GM23338 (cell line): ENCODE measurements around the gene ITPR2. TPM values are rescaled to one million over a fixed set of nuclear protein-coding genes. Genes with fewer than 3 reads are reported as not detected.

Experiments used
- ATAC-seq: fragments of 200-7000 bp; cut with Tn5 transposase; 3 replicates; pipeline ENCODE4 v1.9.1; 2020
- DNase-seq: peaks from one replicate; pipeline ENCODE4 v3.0.0-alpha.2; 2015; ENCODE audit warnings: low spot score
- H2AFZ ChIP-seq: fragments of 200-600 bp; sonication (generic); 2 replicates; pipeline ENCODE4 v1.8.0; 2016; ENCODE audit warnings: antibody characterized with exemption, mild to moderate bottlenecking, moderate library complexity
- H3F3A ChIP-seq: fragments of 200-600 bp; sonication (generic); replicated peaks from 2 replicates; pipeline ENCODE4 v1.8.0; 2017; ENCODE audit warnings: antibody characterized with exemption, mixed run types, low read depth
- H3K27ac ChIP-seq: fragments of 200-600 bp; sonication (generic); 2 replicates; pipeline ENCODE4 v1.6.1; 2016; ENCODE audit warnings: low read depth
- H3K27me3 ChIP-seq: fragments of 200-600 bp; sonication (generic); 2 replicates; pipeline ENCODE4 v1.8.0; 2016; ENCODE audit warnings: mild to moderate bottlenecking, mixed run types, moderate library complexity; ENCODE audit not compliant: insufficient read depth
- H3K36me3 ChIP-seq: fragments of 200-600 bp; sonication (generic); 2 replicates; pipeline ENCODE4 v1.8.0; 2016; ENCODE audit warnings: mild to moderate bottlenecking; ENCODE audit not compliant: insufficient read depth
- H3K4me1 ChIP-seq: fragments of 200-600 bp; sonication (generic); 2 replicates; pipeline ENCODE4 v1.8.0; 2016; ENCODE audit warnings: mild to moderate bottlenecking, moderate library complexity; ENCODE audit not compliant: insufficient read depth
- H3K4me2 ChIP-seq: fragments of 200-600 bp; sonication (generic); 2 replicates; pipeline ENCODE4 v1.7.1; 2017; ENCODE audit warnings: mixed run types
- H3K4me3 ChIP-seq: fragments of 200-600 bp; sonication (generic); 2 replicates; pipeline ENCODE4 v1.6.1; 2016; ENCODE audit warnings: mixed run types
- H3K79me2 ChIP-seq: fragments of 200-600 bp; sonication (generic); replicated peaks from 2 replicates; pipeline ENCODE4 v1.8.0; 2017; ENCODE audit warnings: mild to moderate bottlenecking; ENCODE audit not compliant: insufficient read depth
- H3K9me2 ChIP-seq: fragments of 200-600 bp; sonication (generic); 2 replicates; pipeline ENCODE4 v1.8.0; 2017; ENCODE audit not compliant: insufficient read depth
- H4K20me1 ChIP-seq: fragments of 200-600 bp; sonication (generic); replicated peaks from 2 replicates; pipeline ENCODE4 v1.8.0; 2017; ENCODE audit warnings: mild to moderate bottlenecking; ENCODE audit not compliant: insufficient read depth
- H3K27ac Mint-ChIP-seq: 2 replicates; pipeline ENCODE4 v1.8.0; 2020; ENCODE audit warnings: inconsistent platforms, mild to moderate bottlenecking, moderate library complexity, mixed read lengths
- H3K27me3 Mint-ChIP-seq: 3 replicates; pipeline ENCODE4 v1.8.0; 2022; ENCODE audit warnings: low read depth, mild to moderate bottlenecking, moderate library complexity, mixed read lengths, inconsistent platforms; ENCODE audit not compliant: insufficient read depth, poor library complexity
- H3K36me3 Mint-ChIP-seq: 3 replicates; pipeline ENCODE4 v1.8.0; 2021; ENCODE audit warnings: low read depth, mild to moderate bottlenecking, inconsistent platforms, moderate library complexity, mixed read lengths
- H3K4me1 Mint-ChIP-seq: 3 replicates; pipeline ENCODE4 v1.8.0; 2020; ENCODE audit warnings: mild to moderate bottlenecking, inconsistent platforms, mixed read lengths
- H3K4me3 Mint-ChIP-seq: 3 replicates; pipeline ENCODE4 v1.8.0; 2021; ENCODE audit warnings: moderate library complexity, mild to moderate bottlenecking, inconsistent platforms, mixed read lengths
- H3K9me3 Mint-ChIP-seq: 3 replicates; pipeline ENCODE4 v1.8.0; 2020; ENCODE audit warnings: moderate library complexity, mild to moderate bottlenecking, inconsistent platforms, mixed read lengths
- JUNB ChIP-seq: IDR thresholded peaks from one replicate; pipeline ENCODE4 v1.6.1; 2016; ENCODE audit warnings: antibody characterized with exemption; ENCODE audit not compliant: unreplicated experiment
- NANOG ChIP-seq: IDR thresholded peaks from 2 replicates; pipeline ENCODE4 v1.6.1; 2016; ENCODE audit warnings: antibody characterized with exemption, borderline replicate concordance
- POLR2AphosphoS5 ChIP-seq: IDR thresholded peaks from 2 replicates; pipeline ENCODE4 v1.6.1; 2016; ENCODE audit warnings: antibody characterized with exemption, low read depth
- ZNF331 ChIP-seq: fragments of 250-450 bp; sonication (Bioruptor Pico); IDR thresholded peaks from 2 replicates; pipeline ENCODE4 v1.5.0; 2020; ENCODE audit warnings: low read depth, mild to moderate bottlenecking, moderate library complexity
- polyA plus RNA-seq: library from polyadenylated mRNA; unstranded; fragments of >200 nt; fragmentation: Nextera tagmentation; extraction: Ambion mirVana; gene quantifications from 2 replicates; pipeline ENCODE4 v1.2.1, GENCODE V29; 2016
- total RNA-seq: library from RNA; depleted of rRNA; stranded (reverse); fragments of >200 nt; shearing (Covaris generic); gene quantifications from 2 replicates; pipeline ENCODE4 v1.2.3, GENCODE V29; 2014
- TF ChIP-seq, protein P1 (sequence below): fragments of 250-450 bp; sonication (Bioruptor Pico); IDR thresholded peaks from 2 replicates; pipeline ENCODE4 v1.5.0; 2020; ENCODE audit warnings: mild to moderate bottlenecking, moderate library complexity
- TF ChIP-seq, protein P2 (sequence below): IDR thresholded peaks from one replicate; pipeline ENCODE4 v1.6.1; 2018; ENCODE audit warnings: antibody characterized with exemption; ENCODE audit not compliant: unreplicated experiment

ITPR2 gene
- total and polyA plus RNA-seq, 2 experiments from 2014 or later = 44.5 to 65.2 TPM

DNA sequence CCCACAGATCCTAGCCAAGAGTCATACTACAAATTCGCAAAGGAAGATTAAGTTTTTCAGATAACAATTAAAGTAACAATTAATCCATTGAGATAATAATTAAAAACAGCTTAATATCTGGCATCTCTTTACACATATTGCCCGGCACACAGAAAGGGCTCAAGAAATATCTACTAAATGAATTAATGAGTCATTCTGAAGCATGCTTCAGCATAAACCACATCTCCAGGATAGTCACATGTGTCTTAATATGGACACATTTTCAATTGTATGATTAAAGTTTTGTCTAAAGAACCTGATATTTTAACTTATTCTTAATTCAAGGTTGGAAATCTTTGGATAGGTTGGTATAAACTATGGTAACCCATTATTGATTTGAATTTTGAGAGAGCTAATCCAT is 9.6 kb downstream of the ITPR2 start (continued):
- TF ChIP-seq, protein P1, sequence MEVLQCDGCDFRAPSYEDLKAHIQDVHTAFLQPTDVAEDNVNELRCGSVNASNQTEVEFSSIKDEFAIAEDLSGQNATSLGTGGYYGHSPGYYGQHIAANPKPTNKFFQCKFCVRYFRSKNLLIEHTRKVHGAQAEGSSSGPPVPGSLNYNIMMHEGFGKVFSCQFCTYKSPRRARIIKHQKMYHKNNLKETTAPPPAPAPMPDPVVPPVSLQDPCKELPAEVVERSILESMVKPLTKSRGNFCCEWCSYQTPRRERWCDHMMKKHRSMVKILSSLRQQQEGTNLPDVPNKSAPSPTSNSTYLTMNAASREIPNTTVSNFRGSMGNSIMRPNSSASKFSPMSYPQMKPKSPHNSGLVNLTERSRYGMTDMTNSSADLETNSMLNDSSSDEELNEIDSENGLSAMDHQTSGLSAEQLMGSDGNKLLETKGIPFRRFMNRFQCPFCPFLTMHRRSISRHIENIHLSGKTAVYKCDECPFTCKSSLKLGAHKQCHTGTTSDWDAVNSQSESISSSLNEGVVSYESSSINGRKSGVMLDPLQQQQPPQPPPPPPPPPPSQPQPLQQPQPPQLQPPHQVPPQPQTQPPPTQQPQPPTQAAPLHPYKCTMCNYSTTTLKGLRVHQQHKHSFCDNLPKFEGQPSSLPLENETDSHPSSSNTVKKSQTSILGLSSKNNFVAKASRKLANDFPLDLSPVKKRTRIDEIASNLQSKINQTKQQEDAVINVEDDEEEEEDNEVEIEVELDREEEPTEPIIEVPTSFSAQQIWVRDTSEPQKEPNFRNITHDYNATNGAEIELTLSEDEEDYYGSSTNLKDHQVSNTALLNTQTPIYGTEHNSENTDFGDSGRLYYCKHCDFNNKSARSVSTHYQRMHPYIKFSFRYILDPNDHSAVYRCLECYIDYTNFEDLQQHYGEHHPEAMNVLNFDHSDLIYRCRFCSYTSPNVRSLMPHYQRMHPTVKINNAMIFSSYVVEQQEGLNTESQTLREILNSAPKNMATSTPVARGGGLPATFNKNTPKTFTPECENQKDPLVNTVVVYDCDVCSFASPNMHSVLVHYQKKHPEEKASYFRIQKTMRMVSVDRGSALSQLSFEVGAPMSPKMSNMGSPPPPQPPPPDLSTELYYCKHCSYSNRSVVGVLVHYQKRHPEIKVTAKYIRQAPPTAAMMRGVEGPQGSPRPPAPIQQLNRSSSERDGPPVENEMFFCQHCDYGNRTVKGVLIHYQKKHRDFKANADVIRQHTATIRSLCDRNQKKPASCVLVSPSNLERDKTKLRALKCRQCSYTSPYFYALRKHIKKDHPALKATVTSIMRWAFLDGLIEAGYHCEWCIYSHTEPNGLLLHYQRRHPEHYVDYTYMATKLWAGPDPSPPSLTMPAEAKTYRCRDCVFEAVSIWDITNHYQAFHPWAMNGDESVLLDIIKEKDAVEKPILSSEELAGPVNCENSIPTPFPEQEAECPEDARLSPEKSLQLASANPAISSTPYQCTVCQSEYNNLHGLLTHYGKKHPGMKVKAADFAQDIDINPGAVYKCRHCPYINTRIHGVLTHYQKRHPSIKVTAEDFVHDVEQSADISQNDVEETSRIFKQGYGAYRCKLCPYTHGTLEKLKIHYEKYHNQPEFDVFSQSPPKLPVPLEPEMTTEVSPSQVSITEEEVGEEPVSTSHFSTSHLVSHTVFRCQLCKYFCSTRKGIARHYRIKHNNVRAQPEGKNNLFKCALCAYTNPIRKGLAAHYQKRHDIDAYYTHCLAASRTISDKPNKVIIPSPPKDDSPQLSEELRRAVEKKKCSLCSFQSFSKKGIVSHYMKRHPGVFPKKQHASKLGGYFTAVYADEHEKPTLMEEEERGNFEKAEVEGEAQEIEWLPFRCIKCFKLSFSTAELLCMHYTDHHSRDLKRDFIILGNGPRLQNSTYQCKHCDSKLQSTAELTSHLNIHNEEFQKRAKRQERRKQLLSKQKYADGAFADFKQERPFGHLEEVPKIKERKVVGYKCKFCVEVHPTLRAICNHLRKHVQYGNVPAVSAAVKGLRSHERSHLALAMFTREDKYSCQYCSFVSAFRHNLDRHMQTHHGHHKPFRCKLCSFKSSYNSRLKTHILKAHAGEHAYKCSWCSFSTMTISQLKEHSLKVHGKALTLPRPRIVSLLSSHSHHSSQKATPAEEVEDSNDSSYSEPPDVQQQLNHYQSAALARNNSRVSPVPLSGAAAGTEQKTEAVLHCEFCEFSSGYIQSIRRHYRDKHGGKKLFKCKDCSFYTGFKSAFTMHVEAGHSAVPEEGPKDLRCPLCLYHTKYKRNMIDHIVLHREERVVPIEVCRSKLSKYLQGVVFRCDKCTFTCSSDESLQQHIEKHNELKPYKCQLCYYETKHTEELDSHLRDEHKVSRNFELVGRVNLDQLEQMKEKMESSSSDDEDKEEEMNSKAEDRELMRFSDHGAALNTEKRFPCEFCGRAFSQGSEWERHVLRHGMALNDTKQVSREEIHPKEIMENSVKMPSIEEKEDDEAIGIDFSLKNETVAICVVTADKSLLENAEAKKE (CRISPR knock-in tag) = no peak
- TF ChIP-seq POLR2AphosphoS5 (no peak), ZNF331 (CRISPR knock-in tag) (no peak)

DNA sequence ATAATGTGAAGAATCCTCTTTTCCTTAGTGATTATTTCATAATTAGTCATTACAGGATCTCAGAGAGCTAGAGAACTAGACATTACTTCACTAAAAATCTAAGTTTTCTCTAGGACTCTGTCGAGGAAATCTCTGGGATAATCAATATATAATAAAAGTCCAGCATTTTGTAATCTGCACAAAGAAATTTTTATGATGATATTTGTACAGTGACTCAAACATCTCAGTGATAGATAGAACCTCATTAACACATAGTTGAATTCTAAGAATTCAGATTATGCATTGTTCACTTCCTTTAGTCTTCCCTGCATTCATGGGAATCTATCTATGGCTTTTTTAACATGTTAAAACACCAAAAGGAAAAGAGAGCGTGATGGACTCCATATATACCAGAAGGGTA is 11.0 kb downstream of the ITPR2 start:
- no peak for DNase-seq
- Histone ChIP-seq H3K4me2 (no peak overlapping the region), H3K9me2 (no peaks in the 10 kb centered on the region), H3K4me3 (no peak overlapping the region), H3K4me1 (peaks cover 54% of the 10 kb centered on the region), H3K27ac (no peak overlapping the region), H3K79me2 (peaks cover 96% of the 10 kb centered on the region), H3K27me3 (no peaks in the 10 kb centered on the region), H3F3A (no peaks in the 10 kb centered on the region), H3K36me3 (no peaks in the 10 kb centered on the region), H2AFZ (no peak overlapping the region), H4K20me1 (peaks cover 5% of the 10 kb centered on the region)
- Mint-ChIP-seq H3K27me3 (no peaks in the 10 kb centered on the region), H3K27ac (no peak overlapping the region), H3K4me3 (no peak overlapping the region), H3K9me3 (no peaks in the 10 kb centered on the region), H3K36me3 (no peaks in the 10 kb centered on the region), H3K4me1 (peaks cover 35% of the 10 kb centered on the region)
- TF ChIP-seq JUNB (no peak), POLR2AphosphoS5 (no peak), NANOG (no peak)
- TF ChIP-seq, protein P2, sequence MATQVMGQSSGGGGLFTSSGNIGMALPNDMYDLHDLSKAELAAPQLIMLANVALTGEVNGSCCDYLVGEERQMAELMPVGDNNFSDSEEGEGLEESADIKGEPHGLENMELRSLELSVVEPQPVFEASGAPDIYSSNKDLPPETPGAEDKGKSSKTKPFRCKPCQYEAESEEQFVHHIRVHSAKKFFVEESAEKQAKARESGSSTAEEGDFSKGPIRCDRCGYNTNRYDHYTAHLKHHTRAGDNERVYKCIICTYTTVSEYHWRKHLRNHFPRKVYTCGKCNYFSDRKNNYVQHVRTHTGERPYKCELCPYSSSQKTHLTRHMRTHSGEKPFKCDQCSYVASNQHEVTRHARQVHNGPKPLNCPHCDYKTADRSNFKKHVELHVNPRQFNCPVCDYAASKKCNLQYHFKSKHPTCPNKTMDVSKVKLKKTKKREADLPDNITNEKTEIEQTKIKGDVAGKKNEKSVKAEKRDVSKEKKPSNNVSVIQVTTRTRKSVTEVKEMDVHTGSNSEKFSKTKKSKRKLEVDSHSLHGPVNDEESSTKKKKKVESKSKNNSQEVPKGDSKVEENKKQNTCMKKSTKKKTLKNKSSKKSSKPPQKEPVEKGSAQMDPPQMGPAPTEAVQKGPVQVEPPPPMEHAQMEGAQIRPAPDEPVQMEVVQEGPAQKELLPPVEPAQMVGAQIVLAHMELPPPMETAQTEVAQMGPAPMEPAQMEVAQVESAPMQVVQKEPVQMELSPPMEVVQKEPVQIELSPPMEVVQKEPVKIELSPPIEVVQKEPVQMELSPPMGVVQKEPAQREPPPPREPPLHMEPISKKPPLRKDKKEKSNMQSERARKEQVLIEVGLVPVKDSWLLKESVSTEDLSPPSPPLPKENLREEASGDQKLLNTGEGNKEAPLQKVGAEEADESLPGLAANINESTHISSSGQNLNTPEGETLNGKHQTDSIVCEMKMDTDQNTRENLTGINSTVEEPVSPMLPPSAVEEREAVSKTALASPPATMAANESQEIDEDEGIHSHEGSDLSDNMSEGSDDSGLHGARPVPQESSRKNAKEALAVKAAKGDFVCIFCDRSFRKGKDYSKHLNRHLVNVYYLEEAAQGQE = no peak
- no peak for ATAC-seq
